HG03457 (cell line): ENCODE results near the gene DOCK3.
"Not testable (repeated sequence)": the region's sequence is repeated elsewhere in the genome, so short reads cannot be mapped to it uniquely, and the experiment has no call there.

ENCODE experiments used
- ATAC-seq: cut with Tn5 transposase; IDR thresholded peaks from one replicate; pipeline ENCODE4 v1.9.1; 2021; ENCODE audit warnings: moderate number of reproducible peaks; ENCODE audit not compliant: unreplicated experiment

Gene DOCK3

GRCh38 chr3:50676031-50676705 is 1.4 kb downstream of the DOCK3 start:
- no peak for ATAC-seq

- ATAC-seq, result no peak
Observed at GRCh38 chr3:50687127-50687751, 12.5 kb downstream of the DOCK3 start.

- no peak for ATAC-seq
Observed at GRCh38 chr3:50687916-50688315, 13.2 kb downstream of the DOCK3 start.

- ATAC-seq, result not testable (repeated sequence)
Observed at GRCh38 chr3:50688602-50689001, 13.9 kb downstream of the DOCK3 start.

- ATAC-seq, result no peak
Observed at GRCh38 chr3:50689558-50689957, 14.8 kb downstream of the DOCK3 start.

- no peak for ATAC-seq
Observed at GRCh38 chr3:50695031-50695430, 20.3 kb downstream of the DOCK3 start.

GRCh38 chr3:50696276-50696675 is 21.5 kb downstream of the DOCK3 start:
- no peak for ATAC-seq

GRCh38 chr3:50698269-50698668 is 23.5 kb downstream of the DOCK3 start:
- no peak for ATAC-seq

GRCh38 chr3:50708620-50709019 is 33.9 kb downstream of the DOCK3 start:
- ATAC-seq, result no peak

GRCh38 chr3:50714946-50715345 is 40.2 kb downstream of the DOCK3 start:
- ATAC-seq, result no peak

- ATAC-seq, result no peak
Observed at GRCh38 chr3:50724831-50725230, 50.1 kb downstream of the DOCK3 start.

GRCh38 chr3:50734985-50735384 is 60.3 kb downstream of the DOCK3 start:
- ATAC-seq, result no peak

GRCh38 chr3:50737193-50737905 is 62.6 kb downstream of the DOCK3 start:
- ATAC-seq, result no peak

- ATAC-seq, result no peak
Observed at GRCh38 chr3:50737906-50738598, 63.3 kb downstream of the DOCK3 start.

GRCh38 chr3:50743643-50744042 is 68.9 kb downstream of the DOCK3 start:
- ATAC-seq, result no peak

- no peak for ATAC-seq
Observed at GRCh38 chr3:50749822-50750221, 75.1 kb downstream of the DOCK3 start.

GRCh38 chr3:50759015-50759414 is 84.3 kb downstream of the DOCK3 start:
- ATAC-seq, result no peak

GRCh38 chr3:50777680-50778079 is 103.0 kb downstream of the DOCK3 start:
- no peak for ATAC-seq

GRCh38 chr3:50781766-50782165 is 107.0 kb downstream of the DOCK3 start:
- not testable (repeated sequence) for ATAC-seq

- ATAC-seq, result no peak
Observed at GRCh38 chr3:50786631-50787030, 111.9 kb downstream of the DOCK3 start.

- ATAC-seq, result not testable (repeated sequence)
Observed at GRCh38 chr3:50790894-50791293, 116.2 kb downstream of the DOCK3 start.

- no peak for ATAC-seq
Observed at GRCh38 chr3:50792568-50792967, 117.8 kb downstream of the DOCK3 start.
